NCI-H526 (cell line): ENCODE results near the gene FKRP.

ENCODE experiments used
- DNase-seq, 2 experiments: peaks; one replicate each; lab custom pipeline; 2025; lab: John Stamatoyannopoulos, UW

Gene FKRP

GRCh38 chr19:46731007-46731501 lies 14.8 kb upstream of the FKRP start:
- DNase-seq, result no peak

GRCh38 chr19:46731584-46731983 lies 14.3 kb upstream of the FKRP start:
- no peak for DNase-seq

GRCh38 chr19:46732172-46732938 lies 13.5 kb upstream of the FKRP start:
- no peak for DNase-seq

GRCh38 chr19:46732966-46733689 lies 12.7 kb upstream of the FKRP start:
- no peak for DNase-seq

GRCh38 chr19:46733690-46734292 lies 12.1 kb upstream of the FKRP start:
- no peak for DNase-seq

- no peak for DNase-seq
These were observed 9.1 kb upstream of the FKRP start for GRCh38 chr19:46736531-46737297.

- no peak for DNase-seq
These were observed 8.6 kb upstream of the FKRP start for GRCh38 chr19:46737298-46737654.

- no peak for DNase-seq
These were observed 8.1 kb upstream of the FKRP start for GRCh38 chr19:46737761-46738171.

GRCh38 chr19:46739290-46739771 lies 6.5 kb upstream of the FKRP start:
- no peak for DNase-seq

- no peak for DNase-seq
These were observed 4.4 kb upstream of the FKRP start for GRCh38 chr19:46741447-46741846.

- DNase-seq, result no peak
These were observed 2.9 kb upstream of the FKRP start for GRCh38 chr19:46742926-46743480.

GRCh38 chr19:46744005-46744691 lies 1.7 kb upstream of the FKRP start:
- no peak for DNase-seq

- DNase-seq, result no peak
These were observed 827 bp upstream of the FKRP start for GRCh38 chr19:46745030-46745429.

GRCh38 chr19:46746281-46747057 lies 612 bp downstream of the FKRP start, which contains the start of gene STRN4:
STRN4 (minus strand) TSS chr19:46746450; CDS start chr19:46746430, 20 bp downstream.
- DNase-seq, result peak in 1 of 2 experiments; percentile 73

GRCh38 chr19:46748325-46749109 lies 2.7 kb downstream of the FKRP start:
- peak; percentile 23 to 81 for DNase-seq

GRCh38 chr19:46753420-46754155 lies 7.7 kb downstream of the FKRP start:
- peak in 1 of 2 experiments; percentile 73 for DNase-seq

- DNase-seq, result no peak
These were observed 9.4 kb downstream of the FKRP start for GRCh38 chr19:46755077-46755852.
